Fibroblast of lung (primary cell): ENCODE data around the gene CFAP53.

Source experiments
- CTCF ChIP-seq, 2 donors: IDR thresholded peaks in 1 of 2; conservative IDR thresholded peaks in 1 of 2; 1 replicate in 1 of 2; 2 replicates in 1 of 2; pipeline ENCODE4 v1.5.1; 2011 to 2012; ENCODE audit warnings: low read length in 2 of 2, control low read depth in 1 of 2, inconsistent platforms in 1 of 2, low read depth in 1 of 2, mild to moderate bottlenecking in 1 of 2
- EZH2 ChIP-seq: IDR thresholded peaks from 2 replicates; pipeline ENCODE4 v1.5.1; 2012; ENCODE audit warnings: low read length, control low read depth, mild to moderate bottlenecking; ENCODE audit errors: missing control alignments

- no peak for TF ChIP-seq CTCF (conservative IDR thresholded peaks at IDR 0.05 in 1 of 2, IDR thresholded peaks at IDR 0.05 in 1 of 2; ENCODE audit: low read depth in 1 of 2, low read length in 2 of 2)
- TF ChIP-seq EZH2: no peak
Observed at GRCh38 chr18:50311650-50312049, 45.4 kb upstream of the CFAP53 start.
